HG02885 (cell line): Measurements from ENCODE around the gene EDA.
A peak's percentile ranks its signal among the peaks of the same experiment; 100 is the strongest.

Source experiments
- ATAC-seq: cut with Tn5 transposase; IDR thresholded peaks from one replicate; pipeline ENCODE4 v1.9.1; 2021; ENCODE audit warnings: mild to moderate bottlenecking; ENCODE audit not compliant: unreplicated experiment, poor library complexity

EDA gene

GRCh38 chrX:70013466-70014381, 397.8 kb downstream of the EDA start:
- ATAC-seq: no peak

GRCh38 chrX:70016513-70016912, 400.6 kb downstream of the EDA start:
- ATAC-seq: no peak

GRCh38 chrX:70022616-70023015, 406.7 kb downstream of the EDA start:
- ATAC-seq: no peak

- no peak for ATAC-seq
These were observed 409.6 kb downstream of the EDA start for GRCh38 chrX:70025464-70025863.

- ATAC-seq: no peak
These were observed 410.4 kb downstream of the EDA start for GRCh38 chrX:70026112-70026850.

- ATAC-seq: no peak
These were observed 410.9 kb downstream of the EDA start for GRCh38 chrX:70026851-70027200.

- ATAC-seq: no peak
These were observed 413.9 kb downstream of the EDA start for GRCh38 chrX:70029863-70030262.

GRCh38 chrX:70030301-70030767, 414.4 kb downstream of the EDA start:
- peak; percentile 75 for ATAC-seq

GRCh38 chrX:70032792-70033191, 416.9 kb downstream of the EDA start:
- no peak for ATAC-seq

- peak; percentile 68 for ATAC-seq
These were observed 417.6 kb downstream of the EDA start for GRCh38 chrX:70033348-70034051.

GRCh38 chrX:70034646-70035045, 418.7 kb downstream of the EDA start:
- no peak for ATAC-seq

GRCh38 chrX:70038515-70038914, 422.6 kb downstream of the EDA start:
- no peak for ATAC-seq

- no peak for ATAC-seq
These were observed 423.0 kb downstream of the EDA start for GRCh38 chrX:70038951-70039350.

GRCh38 chrX:70039758-70040157, 423.8 kb downstream of the EDA start:
- no peak for ATAC-seq

GRCh38 chrX:70041993-70042392, 426.1 kb downstream of the EDA start:
- ATAC-seq: no peak

- no peak for ATAC-seq
These were observed 426.8 kb downstream of the EDA start for GRCh38 chrX:70042399-70043371.

GRCh38 chrX:70043685-70044084, 427.8 kb downstream of the EDA start:
- ATAC-seq: no peak

GRCh38 chrX:70044541-70045245, 428.8 kb downstream of the EDA start:
- ATAC-seq: no peak

- no peak for ATAC-seq
These were observed 431.1 kb downstream of the EDA start for GRCh38 chrX:70046978-70047377.
